ENCODE results near the gene ADGRG7.
"Not testable (repeated sequence)": the region's sequence is repeated elsewhere in the genome, so short reads cannot be mapped to it uniquely, and the experiment has no call there.

DNA sequence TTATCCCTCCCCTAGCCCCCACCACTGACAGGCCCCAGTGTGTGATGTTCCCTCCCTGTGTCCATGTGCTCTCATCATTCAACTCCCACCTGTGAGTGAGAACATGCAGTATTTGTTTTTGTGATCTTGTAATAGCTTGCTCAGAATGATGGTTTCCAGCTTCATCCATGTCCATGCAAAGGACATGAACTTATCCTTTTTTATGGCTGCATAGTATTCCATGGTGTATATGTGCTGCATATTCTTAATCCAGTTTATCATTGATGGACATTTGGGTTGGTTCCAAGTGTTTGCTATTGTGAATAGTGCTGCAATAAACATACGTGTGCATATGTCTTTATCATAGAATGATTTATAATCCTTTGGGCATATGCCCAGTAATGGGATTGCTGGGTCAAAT is 57.9 kb downstream of the ADGRG7 start:
- TF ChIP-seq SUZ12 (IDR thresholded peaks at IDR 0.05; ENCODE audit: extremely low read depth, insufficient read depth, insufficient read length); ZNF274 (IDR thresholded peaks at IDR 0.05; ENCODE audit: low read depth, low read length): not testable (repeated sequence)

Measured in NT2/D1 (cell line).